Tibial nerve (tissue), 4 donors: ENCODE results near the gene GIPC2. TPM values are rescaled to one million over a fixed set of nuclear protein-coding genes. Genes with fewer than 3 reads are reported as not detected.
A peak's percentile ranks its signal among the peaks of the same experiment; 100 is the strongest.

ENCODE experiments used
- DNase-seq, 2 donors: peaks; one replicate each; pipeline ENCODE4 v3.0.0-alpha.2; 2019; ENCODE audit warnings: low spot score in 2 of 2
- H3K27ac ChIP-seq, 4 donors: fragments of 200-600 bp; sonication (generic) in 3 of 4; one replicate each; pipeline ENCODE4 v1.5.1; 2017 to 2019; ENCODE audit warnings: mild to moderate bottlenecking in 1 of 4
- H3K27me3 ChIP-seq, 2 donors: fragments of 200-600 bp; sonication (generic) in 1 of 2; one replicate each; pipeline versions ENCODE4 v1.5.1 to v1.6.0; 2017 to 2019
- H3K36me3 ChIP-seq, 3 donors: fragments of 200-600 bp; sonication (generic); one replicate each; pipeline ENCODE4 v1.5.1; 2018 to 2019
- H3K4me1 ChIP-seq, 4 donors: fragments of 200-600 bp; sonication (generic) in 3 of 4; one replicate each; pipeline ENCODE4 v1.5.1; 2017 to 2019
- H3K4me3 ChIP-seq, 4 donors: fragments of 200-600 bp; sonication (generic) in 3 of 4; one replicate each; pipeline ENCODE4 v1.5.1; 2017 to 2019; ENCODE audit warnings: mild to moderate bottlenecking in 1 of 4, moderate library complexity in 1 of 4
- H3K9me3 ChIP-seq, 4 donors: fragments of 200-600 bp; sonication (generic) in 3 of 4; one replicate each; pipeline ENCODE4 v1.5.1; 2017 to 2019
- CTCF ChIP-seq, 5 experiments: fragments of 200-600 bp in 3 of 5; fragments of 450-650 bp in 2 of 5; sonication (generic) in 3 of 5; IDR thresholded peaks; one replicate each; pipeline ENCODE4 v1.5.1; 2016 to 2019; ENCODE audit warnings: antibody characterized with exemption in 5 of 5, mild to moderate bottlenecking in 3 of 5, moderate library complexity in 2 of 5
- EP300 ChIP-seq, 2 donors: sonication (generic); formaldehyde crosslinking; IDR thresholded peaks; one replicate each; pipeline ENCODE4 v1.6.1; 2017; ENCODE audit warnings: antibody characterized with exemption in 2 of 2, mild to moderate bottlenecking in 1 of 2
- POLR2A ChIP-seq, 2 donors: fragments of 450-650 bp; IDR thresholded peaks; one replicate each; pipeline ENCODE4 v1.6.1; 2017; ENCODE audit warnings: antibody characterized with exemption in 2 of 2, mild to moderate bottlenecking in 2 of 2, moderate library complexity in 2 of 2
- WGBS, 2 donors: methylation state at CpG; one replicate each; pipeline ENCODE4 v1.1.5; 2018; 5-methylcytosine and 5-hydroxymethylcytosine counted together
- total RNA-seq, 4 donors: library from RNA; depleted of rRNA; stranded (reverse); fragments of >200 nt; gene quantifications; one replicate each; pipeline ENCODE4 v1.1.0, GENCODE V29; 2016

Gene GIPC2
- total RNA-seq, 4 donors from 2014 or later: 2.1 to 6.9 (median 3.7) TPM

GRCh38 chr1:78143152-78143551, 97.4 kb downstream of the GIPC2 start:
- Histone ChIP-seq H3K36me3 (no peaks in the 10 kb centered on the region), H3K4me1 (no peaks in the 10 kb centered on the region), H3K4me3 (peak overlapping the region in 1 of 4 donors; percentile 2), H3K9me3 (no peaks in the 10 kb centered on the region), H3K27ac (no peak overlapping the region), H3K27me3 (no peaks in the 10 kb centered on the region)
- DNase-seq: no peak
- WGBS, 2 donors: 74 to 82% methylated on average over 4 of the region's 4 CpGs
- TF ChIP-seq EP300 (IDR thresholded peaks at IDR 0.05): no peak
- no peak for TF ChIP-seq POLR2A (IDR thresholded peaks at IDR 0.05)
- TF ChIP-seq CTCF (IDR thresholded peaks at IDR 0.05): no peak

GRCh38 chr1:78143673-78144072, 97.9 kb downstream of the GIPC2 start:
- H3K4me3 ChIP-seq: no peak overlapping the region
- 93 to 95% methylated on average over 2 of the region's 2 CpGs for WGBS, 2 donors
- no peaks in the 10 kb centered on the region for H3K27me3 ChIP-seq
- no peak for TF ChIP-seq CTCF (IDR thresholded peaks at IDR 0.05)
- no peak for TF ChIP-seq EP300 (IDR thresholded peaks at IDR 0.05)
- TF ChIP-seq POLR2A (IDR thresholded peaks at IDR 0.05): no peak
- no peak overlapping the region for H3K27ac ChIP-seq
- H3K9me3 ChIP-seq: no peaks in the 10 kb centered on the region
- DNase-seq: no peak
- H3K4me1 ChIP-seq: no peaks in the 10 kb centered on the region
- H3K36me3 ChIP-seq: no peaks in the 10 kb centered on the region

- peak; percentile 78 to 89 (median 82) for TF ChIP-seq CTCF (IDR thresholded peaks at IDR 0.05)
- TF ChIP-seq EP300 (IDR thresholded peaks at IDR 0.05): peak in 1 of 2 donors; percentile 29
- TF ChIP-seq POLR2A (IDR thresholded peaks at IDR 0.05): no peak
- WGBS, 2 donors: 8 to 10% methylated on average over 2 of the region's 2 CpGs
- no peaks in the 10 kb centered on the region for H3K36me3 ChIP-seq
- no peaks in the 10 kb centered on the region for H3K4me1 ChIP-seq
- H3K27ac ChIP-seq: no peak overlapping the region
- H3K27me3 ChIP-seq: no peaks in the 10 kb centered on the region
- H3K9me3 ChIP-seq: no peaks in the 10 kb centered on the region
- peak; percentile 19 to 73 for DNase-seq
- H3K4me3 ChIP-seq: no peak overlapping the region
These were observed 99.4 kb downstream of the GIPC2 start for GRCh38 chr1:78145105-78145580.

- peak overlapping the region in 1 of 4 donors; percentile 43 for H3K27ac ChIP-seq
- TF ChIP-seq EP300 (IDR thresholded peaks at IDR 0.05) (no peak), POLR2A (IDR thresholded peaks at IDR 0.05) (no peak), CTCF (IDR thresholded peaks at IDR 0.05) (no peak)
- H3K27me3 ChIP-seq: no peaks in the 10 kb centered on the region
- no peak overlapping the region for H3K4me3 ChIP-seq
- no peak for DNase-seq
- no peaks in the 10 kb centered on the region for H3K9me3 ChIP-seq
- no peaks in the 10 kb centered on the region for H3K4me1 ChIP-seq
- 58 to 77% methylated on average over 2 of the region's 2 CpGs for WGBS, 2 donors
- H3K36me3 ChIP-seq: no peaks in the 10 kb centered on the region
These were observed 100.5 kb downstream of the GIPC2 start for GRCh38 chr1:78146205-78146771.

- DNase-seq: no peak
- H3K27me3 ChIP-seq: no peaks in the 10 kb centered on the region
- TF ChIP-seq EP300 (IDR thresholded peaks at IDR 0.05) (no peak), POLR2A (IDR thresholded peaks at IDR 0.05) (no peak), CTCF (IDR thresholded peaks at IDR 0.05) (no peak)
- H3K36me3 ChIP-seq: no peaks in the 10 kb centered on the region
- WGBS, 2 donors: 91 to 95% methylated on average over 5 of the region's 5 CpGs
- H3K27ac ChIP-seq: no peak overlapping the region
- H3K4me1 ChIP-seq: no peaks in the 10 kb centered on the region
- no peaks in the 10 kb centered on the region for H3K9me3 ChIP-seq
- H3K4me3 ChIP-seq: no peak overlapping the region
These were observed 101.3 kb downstream of the GIPC2 start for GRCh38 chr1:78147031-78147430.
